GM21786 (cell line): ENCODE data around the gene PIWIL4.

ENCODE experiments used
- ATAC-seq: cut with Tn5 transposase; IDR thresholded peaks from one replicate; pipeline ENCODE4 v1.9.1; 2021; ENCODE audit not compliant: unreplicated experiment

PIWIL4 gene

DNA sequence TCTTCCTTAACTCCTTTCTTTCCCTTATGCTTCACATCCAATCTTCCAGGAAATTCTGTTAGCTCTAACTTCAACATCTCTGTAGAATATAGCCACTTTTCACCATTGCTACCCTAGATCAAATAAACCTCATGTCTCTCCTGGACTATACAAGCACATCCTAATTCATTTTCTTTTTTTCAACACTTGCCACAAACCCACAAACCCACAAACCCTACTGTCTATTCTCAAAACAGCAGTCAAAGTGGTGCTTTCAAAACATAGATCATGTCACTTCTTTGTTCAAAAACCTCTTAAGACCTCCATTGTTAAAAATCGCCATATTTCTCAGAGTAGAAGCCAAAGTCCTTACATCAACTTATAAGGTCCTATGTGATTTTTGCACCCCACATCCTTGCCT is 94.3 kb downstream of the PIWIL4 start:
- no peak for ATAC-seq

DNA sequence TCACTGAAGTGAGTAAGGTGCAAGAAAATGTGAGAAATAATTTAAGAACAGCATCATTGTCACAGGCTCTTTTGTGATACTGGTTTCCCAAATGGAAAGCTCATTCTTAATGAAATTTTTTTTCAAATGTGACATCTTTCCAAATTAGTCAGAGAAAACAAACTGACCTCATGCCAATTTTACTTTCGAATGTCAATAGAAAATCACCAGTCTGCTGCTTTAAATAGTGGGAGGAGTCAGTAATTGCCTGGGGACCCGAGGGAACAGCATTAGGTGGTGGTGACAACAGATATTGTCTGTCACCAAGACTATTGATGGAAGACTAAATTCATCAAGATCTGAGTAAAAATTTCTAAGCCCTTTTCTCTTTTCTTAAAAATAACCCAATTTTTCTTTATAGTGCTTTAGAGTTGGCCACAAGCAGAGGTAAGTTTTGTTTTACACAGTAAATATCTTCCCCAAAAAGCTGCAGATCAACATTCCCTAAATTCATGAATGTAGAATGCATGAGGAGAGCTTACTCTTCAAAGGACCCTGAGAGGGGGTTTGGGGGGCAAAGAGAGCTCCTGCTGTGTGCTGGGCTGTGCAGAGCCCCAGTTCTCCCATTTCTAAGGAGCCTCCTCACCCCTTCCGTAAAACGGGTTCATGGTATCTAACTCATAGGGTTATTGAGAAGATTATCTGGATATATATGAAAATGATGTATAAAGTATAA is 95.1 kb downstream of the PIWIL4 start:
- ATAC-seq, result no peak

DNA sequence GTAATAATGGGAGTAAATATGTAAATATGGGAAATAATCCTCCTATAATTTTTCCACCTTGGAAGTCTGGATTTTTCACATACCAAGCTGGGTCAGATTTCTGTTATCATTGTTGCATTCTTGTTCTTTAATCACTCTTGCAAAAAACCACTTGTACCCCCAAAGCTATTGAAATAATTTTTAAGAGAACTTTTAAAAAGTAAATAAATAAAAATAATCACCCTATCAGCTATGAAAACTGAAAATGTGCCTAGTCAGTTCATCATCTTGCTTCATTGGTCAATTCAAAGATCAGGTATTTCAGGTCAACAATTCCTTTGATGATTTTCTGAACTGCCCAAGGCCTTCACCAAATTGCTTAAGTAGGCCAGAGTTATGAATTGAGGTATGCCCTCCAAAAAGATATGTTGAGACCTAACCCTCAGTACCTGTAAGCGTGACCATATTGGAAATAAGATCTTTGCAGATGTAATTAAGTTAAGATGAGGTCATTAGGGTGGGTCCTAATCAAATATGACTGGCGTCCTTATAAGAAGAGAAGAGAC is 95.8 kb downstream of the PIWIL4 start:
- no peak for ATAC-seq

DNA sequence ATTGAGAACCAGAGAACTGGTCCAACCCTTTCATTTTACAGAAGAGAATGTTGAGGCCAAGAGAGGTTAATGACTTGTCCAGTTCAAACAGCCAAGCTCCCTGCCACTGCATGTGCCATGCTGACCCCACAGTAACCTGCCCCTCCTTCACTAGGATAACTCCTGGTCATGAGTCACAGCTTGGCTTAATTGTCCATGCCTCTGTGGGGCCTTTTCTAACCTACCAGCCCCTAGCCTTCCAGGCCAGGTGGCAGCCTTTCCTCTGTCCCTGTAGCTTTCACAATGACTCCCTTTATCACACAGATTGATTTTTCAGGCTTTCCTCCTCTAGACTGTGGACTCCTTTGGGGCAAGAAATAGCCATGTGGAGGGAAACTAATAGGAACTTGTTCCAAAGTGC is 97.2 kb downstream of the PIWIL4 start:
- ATAC-seq, result no peak

DNA sequence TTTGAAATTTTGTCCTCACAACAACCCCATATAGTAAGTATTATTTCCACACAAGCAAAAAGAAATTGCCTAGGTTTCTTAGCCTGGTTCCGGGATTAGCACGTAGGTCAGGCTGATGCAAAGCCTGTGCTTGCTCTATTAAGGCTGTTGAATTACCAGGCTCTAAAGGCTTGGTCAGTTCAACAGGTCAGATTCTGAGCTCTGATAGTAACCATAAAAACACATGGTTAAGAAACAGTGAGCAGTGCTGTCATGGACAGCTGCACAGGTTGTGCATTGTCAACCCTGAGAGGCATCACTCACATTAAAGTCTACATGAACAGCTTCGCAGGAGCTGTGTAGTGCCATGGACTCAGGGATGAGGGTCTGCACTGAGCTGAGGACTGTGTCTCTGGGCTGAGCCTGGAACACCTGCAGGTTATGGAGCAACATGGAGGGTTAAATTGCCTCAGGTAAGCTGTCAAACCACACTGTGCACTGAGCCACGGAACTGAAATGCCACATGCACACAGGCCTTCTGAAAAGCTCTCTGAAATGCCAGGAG is 98.0 kb downstream of the PIWIL4 start:
- no peak for ATAC-seq

DNA sequence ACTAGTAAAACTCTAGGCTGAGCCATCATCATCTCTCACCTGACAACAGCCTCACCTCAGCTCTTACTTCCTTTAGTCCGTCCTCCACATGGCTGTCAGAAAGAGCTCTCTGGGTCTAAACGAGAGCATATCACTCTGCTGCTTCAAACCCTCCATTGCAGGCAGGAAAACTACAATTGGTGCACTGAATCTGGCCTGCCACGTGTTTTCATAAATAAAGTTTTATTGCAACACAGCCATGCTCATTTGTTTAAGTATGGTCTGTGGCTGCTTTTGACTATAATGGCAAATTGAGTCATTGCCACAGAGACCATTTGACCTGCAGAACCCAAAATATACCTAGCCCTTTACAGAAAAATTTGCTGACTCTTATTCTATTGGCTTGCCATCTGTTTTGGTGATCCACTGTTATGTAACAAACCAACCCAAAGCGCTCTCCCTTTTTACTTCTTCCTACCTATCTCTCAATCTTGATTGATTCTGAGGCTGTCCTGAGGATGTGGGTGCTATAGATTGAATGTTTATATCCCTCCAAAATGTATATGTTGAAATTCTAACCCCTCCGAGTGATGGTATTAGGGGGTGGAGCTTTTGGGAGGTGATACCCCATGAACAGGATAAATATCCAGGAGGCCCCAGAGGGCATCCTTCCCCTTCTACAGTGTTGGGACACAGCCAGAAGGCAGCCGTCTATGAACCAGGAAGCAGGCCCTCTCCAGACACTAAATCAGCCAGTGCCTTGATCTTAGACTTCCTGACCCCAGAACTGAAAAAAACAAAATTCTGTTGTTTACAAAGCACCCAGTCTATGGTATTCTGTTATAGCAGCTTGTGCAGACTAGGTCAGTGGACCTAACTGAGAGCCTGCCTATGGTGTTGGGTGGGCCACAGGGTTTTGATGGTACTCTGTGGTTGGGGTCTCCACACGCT is 99.9 kb downstream of the PIWIL4 start:
- ATAC-seq, result no peak

DNA sequence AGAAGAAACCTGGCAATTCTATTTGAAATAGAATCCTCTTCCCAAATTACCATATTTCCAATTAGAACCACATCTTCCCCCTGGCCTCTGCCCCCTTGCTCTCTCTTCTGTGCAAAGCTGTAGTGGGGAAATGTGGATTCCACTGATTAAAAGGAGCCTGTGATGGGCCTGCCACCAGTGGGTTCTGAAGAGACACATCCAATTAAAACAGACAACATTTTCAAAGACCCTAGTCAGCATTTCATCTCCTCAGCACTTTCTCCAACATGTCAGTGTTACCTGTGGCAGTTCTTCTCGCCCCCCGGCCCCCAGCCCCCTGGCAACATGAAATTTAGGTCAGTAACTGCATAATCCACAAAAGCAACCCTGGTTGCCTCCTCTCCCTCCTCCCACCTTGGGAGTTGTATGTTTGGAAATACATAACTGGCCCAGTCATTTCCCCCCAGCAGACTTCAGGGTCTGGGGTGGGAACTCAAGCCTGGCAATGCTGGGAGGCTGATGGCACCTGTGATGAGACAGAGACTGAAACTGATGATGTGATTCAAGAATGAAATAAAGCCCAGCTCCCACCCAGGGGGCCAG is 101.1 kb downstream of the PIWIL4 start:
- ATAC-seq, result no peak

DNA sequence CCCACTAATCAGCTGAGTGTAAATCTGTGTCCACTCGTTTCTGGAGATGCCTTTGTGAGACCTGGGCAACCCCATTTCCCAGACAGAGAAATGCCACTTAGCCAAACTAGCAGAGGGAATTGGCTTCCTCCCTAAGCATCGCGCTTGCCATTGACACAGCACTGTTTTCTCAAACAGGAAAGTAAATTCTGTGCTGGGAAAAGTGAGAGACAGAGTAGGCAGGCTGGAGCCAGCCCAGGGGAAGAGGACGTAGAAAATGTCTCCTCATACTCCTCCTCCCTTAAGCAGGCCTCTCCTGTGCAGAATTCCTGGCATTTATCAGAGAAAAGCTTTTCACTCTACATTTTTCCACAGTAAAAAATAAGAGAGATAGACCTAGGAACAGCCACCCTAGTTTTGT is 101.9 kb downstream of the PIWIL4 start:
- ATAC-seq, result no peak
